GM12864 (cell line): Measurements from ENCODE around the gene SYTL1.

Source experiments
- DNase-seq: peaks from one replicate; pipeline ENCODE4 v3.0.0-alpha.2; 2011; ENCODE audit warnings: low read depth
- H3K4me3 ChIP-seq: 2 replicates; pipeline ENCODE4 v1.5.1; 2011; ENCODE audit warnings: mild to moderate bottlenecking, low read depth, low read length, control low read depth
- CTCF ChIP-seq: IDR thresholded peaks from 2 replicates; pipeline ENCODE4 v1.5.1; 2011; ENCODE audit warnings: low read depth, mild to moderate bottlenecking, moderate library complexity, low read length, control low read depth, inconsistent platforms; ENCODE audit errors: missing control alignments

SYTL1 gene

GRCh38 chr1:27351541-27352107, 9.8 kb downstream of the SYTL1 start:
- DNase-seq: no peak
- no peak overlapping the region for H3K4me3 ChIP-seq
- TF ChIP-seq CTCF: no peak

GRCh38 chr1:27353166-27353565, 11.3 kb downstream of the SYTL1 start:
- H3K4me3 ChIP-seq: no peak overlapping the region
- no peak for DNase-seq
- no peak for TF ChIP-seq CTCF

GRCh38 chr1:27353629-27354028, 11.8 kb downstream of the SYTL1 start:
- TF ChIP-seq CTCF: no peak
- H3K4me3 ChIP-seq: no peak overlapping the region
- DNase-seq: no peak

GRCh38 chr1:27355683-27356082, 13.9 kb downstream of the SYTL1 start:
- H3K4me3 ChIP-seq: no peak overlapping the region
- no peak for TF ChIP-seq CTCF
- no peak for DNase-seq

- H3K4me3 ChIP-seq: peak overlapping the region; percentile 52
- no peak for TF ChIP-seq CTCF
- DNase-seq: no peak
These were observed 14.4 kb downstream of the SYTL1 start for GRCh38 chr1:27356277-27356618.

- H3K4me3 ChIP-seq: peak overlapping the region; percentile 52
- DNase-seq: no peak
- TF ChIP-seq CTCF: peak; percentile 36
These were observed 14.9 kb downstream of the SYTL1 start for GRCh38 chr1:27356619-27357280.

GRCh38 chr1:27357281-27358037, 15.6 kb downstream of the SYTL1 start:
- H3K4me3 ChIP-seq: peak overlapping the region; percentile 52
- peak; percentile 97 for TF ChIP-seq CTCF
- no peak for DNase-seq
